GM19023 (cell line): ENCODE data around the gene RRP8.

Experiments
- ATAC-seq: cut with Tn5 transposase; IDR thresholded peaks from one replicate; pipeline ENCODE4 v1.9.1; 2021; ENCODE audit warnings: mild to moderate bottlenecking, moderate library complexity; ENCODE audit not compliant: unreplicated experiment

RRP8 gene

GRCh38 chr11:6572215-6572614, 31.2 kb downstream of the RRP8 start:
- no peak for ATAC-seq

GRCh38 chr11:6571434-6572008, 31.9 kb downstream of the RRP8 start:
- ATAC-seq, result no peak

GRCh38 chr11:6570691-6571427, 32.6 kb downstream of the RRP8 start:
- ATAC-seq, result no peak

- no peak for ATAC-seq
These were observed 33.7 kb downstream of the RRP8 start for GRCh38 chr11:6569706-6570105.

- no peak for ATAC-seq
These were observed 35.1 kb downstream of the RRP8 start for GRCh38 chr11:6568191-6568918.

- ATAC-seq, result no peak
These were observed 36.1 kb downstream of the RRP8 start for GRCh38 chr11:6567371-6567745.

GRCh38 chr11:6566704-6567370, 36.6 kb downstream of the RRP8 start:
- ATAC-seq, result no peak

GRCh38 chr11:6565988-6566703, 37.3 kb downstream of the RRP8 start:
- ATAC-seq, result no peak

- ATAC-seq, result no peak
These were observed 38.1 kb downstream of the RRP8 start for GRCh38 chr11:6565325-6565724.

GRCh38 chr11:6563667-6564066, 39.7 kb downstream of the RRP8 start:
- no peak for ATAC-seq

- ATAC-seq, result no peak
These were observed 40.2 kb downstream of the RRP8 start for GRCh38 chr11:6563121-6563619.

- ATAC-seq, result no peak
These were observed 42.1 kb downstream of the RRP8 start for GRCh38 chr11:6561288-6561687.

GRCh38 chr11:6559369-6559768, 44.0 kb downstream of the RRP8 start:
- ATAC-seq, result no peak

- ATAC-seq, result no peak
These were observed 45.4 kb downstream of the RRP8 start for GRCh38 chr11:6557761-6558674.

GRCh38 chr11:6557063-6557462, 46.4 kb downstream of the RRP8 start:
- no peak for ATAC-seq

GRCh38 chr11:6556139-6556949, 47.1 kb downstream of the RRP8 start:
- no peak for ATAC-seq

GRCh38 chr11:6554828-6555706, 48.3 kb downstream of the RRP8 start:
- no peak for ATAC-seq

- no peak for ATAC-seq
These were observed 49.8 kb downstream of the RRP8 start for GRCh38 chr11:6553634-6554033.
